K562 (cell line): ENCODE results near the gene FHIT. TPM values are rescaled to one million over a fixed set of nuclear protein-coding genes. Genes with fewer than 3 reads are reported as not detected.

Source experiments
- ATAC-seq: fragments of 200-7000 bp; cut with Tn5 transposase; 3 replicates; pipeline ENCODE4 v1.9.1; 2020; ENCODE audit warnings: moderate library complexity
- BruUV-seq: library from RNA; stranded (reverse); fragments of 400-500 nt; replicated peaks from 2 replicates; lab custom pipeline; 2021; lab: Mats Ljungman, UMichigan
- CTCF ChIA-PET: fragments of 300-600 bp; formaldehyde crosslinking; extraction: SDS; loops from one replicate; lab custom pipeline; 2021; ENCODE audit warnings: low intra/inter-chr PET ratio; lab: Yijun Ruan, JAX
- POLR2A ChIA-PET: fragments of 300-600, 350-650 bp; sonication (Branson Sonifier 250); formaldehyde crosslinking; extraction: SDS; loops from one replicate; lab custom pipeline; 2021; ENCODE audit warnings: antibody characterized with exemption, inconsistent platforms; lab: Yijun Ruan, JAX
- DNase-seq, 4 experiments: peaks; one replicate each; pipeline versions ENCODE4 v3.0.0 to v3.0.0-alpha.2; 2011 to 2018; ENCODE audit warnings: low spot score in 3 of 4, mixed read lengths in 3 of 4; ENCODE audit errors: extremely low read depth in 1 of 4
- FAIRE-seq: peaks from 2 replicates; lab custom pipeline; 2011; peaks lifted over from hg19 to GRCh38; lab: Jason Lieb, UNC
- H2AFZ ChIP-seq: 2 replicates; pipeline ENCODE4 v1.6.0; 2011; ENCODE audit warnings: low read depth, low read length, control low read depth, inconsistent platforms
- H3K27ac ChIP-seq: fragments of 200-600 bp; 3 replicates; pipeline ENCODE4 v1.8.0; 2011; ENCODE audit warnings: low read depth, mild to moderate bottlenecking, control low read depth, inconsistent platforms, low read length, moderate library complexity, mixed read lengths; ENCODE audit errors: extremely low read depth
- H3K27me3 ChIP-seq, 2 experiments: fragments of 300-600 bp in 1 of 2; 2 replicates in 1 of 2; 3 replicates in 1 of 2; pipeline versions ENCODE4 v1.6.0 to v1.8.0; 2011; ENCODE audit warnings: inconsistent platforms in 2 of 2, low read length in 2 of 2, mild to moderate bottlenecking in 1 of 2, mixed read lengths in 1 of 2, moderate library complexity in 1 of 2; ENCODE audit not compliant: control insufficient read depth in 2 of 2, insufficient read depth in 2 of 2
- H3K36me3 ChIP-seq: fragments of 300-600 bp; 3 replicates; pipeline ENCODE4 v1.8.0; 2011; ENCODE audit warnings: mild to moderate bottlenecking, low read length, inconsistent platforms; ENCODE audit not compliant: control insufficient read depth, insufficient read depth
- H3K4me1 ChIP-seq, 2 experiments: fragments of 200-600 bp in 1 of 2; replicated peaks in 1 of 2; 2 replicates in 1 of 2; 3 replicates in 1 of 2; pipeline versions ENCODE4 v1.5.1 to v1.8.0; 2011; ENCODE audit warnings: inconsistent platforms in 2 of 2, low read length in 2 of 2, mild to moderate bottlenecking in 1 of 2, mixed read lengths in 1 of 2, moderate library complexity in 1 of 2; ENCODE audit not compliant: control insufficient read depth in 2 of 2, insufficient read depth in 2 of 2
- H3K4me2 ChIP-seq: 2 replicates; pipeline ENCODE4 v1.6.1; 2011; ENCODE audit warnings: low read length, control low read depth, inconsistent platforms, mixed read lengths; ENCODE audit not compliant: insufficient read depth
- H3K4me3 ChIP-seq: fragments of 200-600 bp; sonication (generic), shearing (Covaris generic); 2 replicates; pipeline ENCODE4 v1.5.1; 2016; ENCODE audit warnings: control low read depth, inconsistent platforms
- H3K79me2 ChIP-seq: fragments of 200-600 bp; 3 replicates; pipeline ENCODE4 v1.8.0; 2011; ENCODE audit warnings: low read length, inconsistent platforms; ENCODE audit not compliant: control insufficient read depth, insufficient read depth
- H3K9ac ChIP-seq, 2 experiments: 2 replicates each; pipeline versions ENCODE4 v1.6.0 to v1.6.1; 2011; ENCODE audit warnings: low read depth in 2 of 2, low read length in 2 of 2, control low read depth in 1 of 2, inconsistent platforms in 1 of 2, mild to moderate bottlenecking in 1 of 2, mixed read lengths in 1 of 2; ENCODE audit not compliant: insufficient read depth in 1 of 2
- H3K9me1 ChIP-seq: one replicate; pipeline ENCODE4 v1.6.0; 2011; ENCODE audit warnings: inconsistent platforms, mild to moderate bottlenecking, low read length, moderate library complexity; ENCODE audit not compliant: control insufficient read depth, insufficient read depth
- H3K9me3 ChIP-seq: replicated peaks from 2 replicates; pipeline ENCODE4 v1.5.1; 2011; ENCODE audit warnings: low read depth, low read length, inconsistent platforms; ENCODE audit not compliant: control insufficient read depth, insufficient read depth
- H4K20me1 ChIP-seq: replicated peaks from 2 replicates; pipeline ENCODE4 v1.6.1; 2011; ENCODE audit warnings: low read length, inconsistent platforms, mixed read lengths; ENCODE audit not compliant: control insufficient read depth, insufficient read depth
- ADNP ChIP-seq: fragments of 200-800 bp; sonication (Bioruptor generic); IDR thresholded peaks from 2 replicates; pipeline ENCODE4 v1.6.1; 2016; ENCODE audit warnings: missing genetic modification characterization, missing compliant biosample characterization
- EP300 ChIP-seq: IDR thresholded peaks from 2 replicates; pipeline ENCODE4 v1.6.1; 2012; ENCODE audit warnings: low read length, improper control_type of control experiment
- SIX5 ChIP-seq, 2 experiments: IDR thresholded peaks; 2 replicates each; pipeline ENCODE4 v1.6.1; 2011; ENCODE audit warnings: low read length in 2 of 2, borderline replicate concordance in 1 of 2, low read depth in 1 of 2, mild to moderate bottlenecking in 1 of 2, moderate library complexity in 1 of 2; ENCODE audit not compliant: insufficient read depth in 1 of 2
- ZBTB11 ChIP-seq, 3 experiments: fragments of 200-800 bp in 1 of 3; fragments of 250-450 bp in 1 of 3; fragments of 450-650 bp in 1 of 3; sonication (Bioruptor Pico) in 1 of 3; sonication (Bioruptor generic) in 1 of 3; formaldehyde crosslinking in 1 of 3; IDR thresholded peaks; 2 replicates each; pipeline versions ENCODE4 v1.6.1 to v1.8.0; 2016 to 2022; ENCODE audit warnings: mild to moderate bottlenecking in 2 of 3, missing genetic modification characterization in 2 of 3, missing compliant biosample characterization in 1 of 3, moderate library complexity in 1 of 3
- ZNF143 ChIP-seq: sonication (generic); formaldehyde crosslinking; IDR thresholded peaks from 2 replicates; pipeline ENCODE4 v1.9.0; 2022; ENCODE audit warnings: mild to moderate bottlenecking, missing genetic modification reagents
- WGBS: fragments of 100-300 bp; shearing (Covaris generic); methylation state at CpG from one replicate; pipeline ENCODE4 v1.1.6; 2016; ENCODE audit warnings: low coverage, mixed read lengths; ENCODE audit not compliant: insufficient coverage; ENCODE audit errors: missing lambda C conversion rate; 5-methylcytosine and 5-hydroxymethylcytosine counted together
- in situ Hi-C: fragments of 300-500 bp; cut with MboI; formaldehyde crosslinking; loops from 4 replicates; pipeline ENCODE4 v1.15.0; 2018; ENCODE audit warnings: inconsistent platforms, mixed read lengths
- intact Hi-C: fragments of 100-400 bp; cut with micrococcal nuclease; formaldehyde crosslinking; loops from 2 replicates; pipeline ENCODE4 v1.14.2; 2022
- polyA plus RNA-seq, 8 experiments: library from polyadenylated mRNA; depleted of rRNA in 4 of 8; stranded (reverse) in 5 of 8; unstranded in 3 of 8; fragments of >200 nt; fragmentation: Nextera tagmentation in 2 of 8; fragmentation: Illumina TruSeq in 1 of 8; extraction: Ambion mirVana in 2 of 8; extraction: Trizol in 1 of 8; gene quantifications; 2 replicates each; pipeline versions ENCODE4 v1.2.1 to v1.2.3, GENCODE V29; 2011 to 2014; ENCODE audit warnings: inconsistent platforms in 1 of 8, missing spikeins in 1 of 8
- total RNA-seq, 7 experiments: library from RNA; depleted of rRNA in 6 of 7; stranded (reverse); fragments of >200 nt in 6 of 7; fragmentation: Illumina TruSeq in 2 of 7; extraction: Trizol in 2 of 7; gene quantifications; 2 replicates each; pipeline versions ENCODE4 v1.2.1 to v1.2.3, GENCODE V29; 2011 to 2021; ENCODE audit warnings: low replicate concordance in 1 of 7
- TF ChIP-seq, protein P1 (sequence below): sonication (generic); formaldehyde crosslinking; IDR thresholded peaks from 2 replicates; pipeline ENCODE4 v1.8.1; 2023; ENCODE audit warnings: mild to moderate bottlenecking, missing genetic modification reagents
- TF ChIP-seq, protein P2 (sequence below): fragments of 250-450 bp; sonication (Bioruptor Pico); IDR thresholded peaks from 2 replicates; pipeline ENCODE4 v1.5.0; 2022; ENCODE audit warnings: mild to moderate bottlenecking

Gene FHIT
- total and polyA plus RNA-seq, 9 of the 15 experiments (the other 6 are each of a cell fraction or from before 2014, with no cell fraction given), result 1.7 to 9.1 (median 4.3) TPM

GRCh38 chr3:60746695-60747416, 504.4 kb downstream of the FHIT start:
- TF ChIP-seq ADNP (tag) (no peak), ZNF143 (CRISPR knock-in tag) (no peak), ZBTB11 (CRISPR knock-in tag; IDR thresholded peaks at IDR 0.05) (no peak), SIX5 (IDR thresholded peaks at IDR 0.05; ENCODE audit: borderline replicate concordance in 1 of 2, insufficient read depth in 1 of 2, low read depth in 1 of 2, low read length in 2 of 2) (no peak), EP300 (no peak)
- TF ChIP-seq, protein P1, sequence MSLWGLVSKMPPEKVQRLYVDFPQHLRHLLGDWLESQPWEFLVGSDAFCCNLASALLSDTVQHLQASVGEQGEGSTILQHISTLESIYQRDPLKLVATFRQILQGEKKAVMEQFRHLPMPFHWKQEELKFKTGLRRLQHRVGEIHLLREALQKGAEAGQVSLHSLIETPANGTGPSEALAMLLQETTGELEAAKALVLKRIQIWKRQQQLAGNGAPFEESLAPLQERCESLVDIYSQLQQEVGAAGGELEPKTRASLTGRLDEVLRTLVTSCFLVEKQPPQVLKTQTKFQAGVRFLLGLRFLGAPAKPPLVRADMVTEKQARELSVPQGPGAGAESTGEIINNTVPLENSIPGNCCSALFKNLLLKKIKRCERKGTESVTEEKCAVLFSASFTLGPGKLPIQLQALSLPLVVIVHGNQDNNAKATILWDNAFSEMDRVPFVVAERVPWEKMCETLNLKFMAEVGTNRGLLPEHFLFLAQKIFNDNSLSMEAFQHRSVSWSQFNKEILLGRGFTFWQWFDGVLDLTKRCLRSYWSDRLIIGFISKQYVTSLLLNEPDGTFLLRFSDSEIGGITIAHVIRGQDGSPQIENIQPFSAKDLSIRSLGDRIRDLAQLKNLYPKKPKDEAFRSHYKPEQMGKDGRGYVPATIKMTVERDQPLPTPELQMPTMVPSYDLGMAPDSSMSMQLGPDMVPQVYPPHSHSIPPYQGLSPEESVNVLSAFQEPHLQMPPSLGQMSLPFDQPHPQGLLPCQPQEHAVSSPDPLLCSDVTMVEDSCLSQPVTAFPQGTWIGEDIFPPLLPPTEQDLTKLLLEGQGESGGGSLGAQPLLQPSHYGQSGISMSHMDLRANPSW (CRISPR knock-in tag), result no peak
- TF ChIP-seq, protein P2, sequence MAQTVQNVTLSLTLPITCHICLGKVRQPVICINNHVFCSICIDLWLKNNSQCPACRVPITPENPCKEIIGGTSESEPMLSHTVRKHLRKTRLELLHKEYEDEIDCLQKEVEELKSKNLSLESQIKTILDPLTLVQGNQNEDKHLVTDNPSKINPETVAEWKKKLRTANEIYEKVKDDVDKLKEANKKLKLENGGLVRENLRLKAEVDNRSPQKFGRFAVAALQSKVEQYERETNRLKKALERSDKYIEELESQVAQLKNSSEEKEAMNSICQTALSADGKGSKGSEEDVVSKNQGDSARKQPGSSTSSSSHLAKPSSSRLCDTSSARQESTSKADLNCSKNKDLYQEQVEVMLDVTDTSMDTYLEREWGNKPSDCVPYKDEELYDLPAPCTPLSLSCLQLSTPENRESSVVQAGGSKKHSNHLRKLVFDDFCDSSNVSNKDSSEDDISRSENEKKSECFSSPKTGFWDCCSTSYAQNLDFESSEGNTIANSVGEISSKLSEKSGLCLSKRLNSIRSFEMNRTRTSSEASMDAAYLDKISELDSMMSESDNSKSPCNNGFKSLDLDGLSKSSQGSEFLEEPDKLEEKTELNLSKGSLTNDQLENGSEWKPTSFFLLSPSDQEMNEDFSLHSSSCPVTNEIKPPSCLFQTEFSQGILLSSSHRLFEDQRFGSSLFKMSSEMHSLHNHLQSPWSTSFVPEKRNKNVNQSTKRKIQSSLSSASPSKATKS, result no peak
- Histone ChIP-seq H3K36me3 (no peaks in the 10 kb centered on the region), H3K9ac (no peak overlapping the region), H3K4me3 (no peak overlapping the region), H2AFZ (no peak overlapping the region), H3K79me2 (no peaks in the 10 kb centered on the region), H3K9me1 (no peaks in the 10 kb centered on the region), H4K20me1 (no peaks in the 10 kb centered on the region), H3K27me3 (no peaks in the 10 kb centered on the region), H3K4me2 (no peak overlapping the region), H3K4me1 (no peaks in the 10 kb centered on the region), H3K27ac (no peak overlapping the region), H3K9me3 (no peaks in the 10 kb centered on the region)
- ChIA-PET CTCF (no interaction called here), POLR2A (no interaction called here)
- WGBS, result 0% methylated on average over 1 of the region's 3 CpGs
- in situ Hi-C loops (no loop called here), intact Hi-C loops (no loop called here)
- no peak for FAIRE-seq
- no peak for DNase-seq
- BruUV-seq, result no TSS peak
- ATAC-seq, result no peak
